ENCODE data around the gene YTHDC2. TPM values are rescaled to one million over a fixed set of nuclear protein-coding genes. Genes with fewer than 3 reads are reported as not detected.

Gene YTHDC2
- 7.3 and 9.8 TPM in 2 replicates for total RNA-seq

GRCh38 chr5:113513384-113514288, at the start of gene YTHDC2:
Gene YTHDC2 (plus strand): TSS chr5:113513694. CDS start chr5:113513896, 202 bp downstream.

GRCh38 chr5:113487781-113488644, 25.5 kb upstream of the YTHDC2 start, which contains the start of gene MCC:
Gene MCC (minus strand): TSS chr5:113488453.

Other genes starting within 250 kb of the YTHDC2 start
- gene TSSK1B, start 78.7 kb upstream of the YTHDC2 start, total RNA-seq: under 0.01 TPM in 1 of 2 replicates, not detected in the other
- gene MCC, start 25.2 kb upstream of the YTHDC2 start, total RNA-seq: 10.4 and 13.9 TPM in 2 replicates

Data from mesangial cell (primary cell).